ENCODE data around the gene EIF4A2. TPM values are rescaled to one million over a fixed set of nuclear protein-coding genes. Genes with fewer than 3 reads are reported as not detected.

The EIF4A2 gene
- total RNA-seq, 1 donor from 2014 or later: 322 TPM

GRCh38 chr3:186784820-186785494 is 1.6 kb downstream of the EIF4A2 start:
- no peaks in the 10 kb centered on the region for H3K9me3 Mint-ChIP-seq (ENCODE audit: low read depth)
- no peak for DNase-seq (ENCODE audit: low spot score)
- no peak for TF ChIP-seq CTCF (IDR thresholded peaks at IDR 0.05)
- H3K4me3 Mint-ChIP-seq (ENCODE audit: unreplicated experiment): peak overlapping the region; percentile 98
- peaks cover 64% of the 10 kb centered on the region for H3K4me1 Mint-ChIP-seq (ENCODE audit: low read depth)
- H3K27me3 Mint-ChIP-seq (ENCODE audit: low read depth): no peaks in the 10 kb centered on the region
- peak overlapping the region; percentile 97 for H3K27ac Mint-ChIP-seq (ENCODE audit: unreplicated experiment)
- peaks cover 56% of the 10 kb centered on the region for H3K36me3 Mint-ChIP-seq (ENCODE audit: low read depth)

- TF ChIP-seq CTCF (IDR thresholded peaks at IDR 0.05): no peak
- DNase-seq (ENCODE audit: low spot score): no peak
- Mint-ChIP-seq H3K27me3 (ENCODE audit: low read depth) (no peaks in the 10 kb centered on the region), H3K4me1 (ENCODE audit: low read depth) (peaks cover 64% of the 10 kb centered on the region), H3K9me3 (ENCODE audit: low read depth) (no peaks in the 10 kb centered on the region), H3K4me3 (ENCODE audit: unreplicated experiment) (peak overlapping the region; percentile 98), H3K27ac (ENCODE audit: unreplicated experiment) (peak overlapping the region; percentile 97), H3K36me3 (ENCODE audit: low read depth) (peaks cover 56% of the 10 kb centered on the region)
These were observed 2.2 kb downstream of the EIF4A2 start for GRCh38 chr3:186785495-186786018.

GRCh38 chr3:186786922-186787321 is 3.5 kb downstream of the EIF4A2 start:
- peak overlapping the region; percentile 70 for H3K27ac Mint-ChIP-seq (ENCODE audit: unreplicated experiment)
- H3K4me1 Mint-ChIP-seq (ENCODE audit: low read depth): peaks cover 63% of the 10 kb centered on the region
- no peaks in the 10 kb centered on the region for H3K9me3 Mint-ChIP-seq (ENCODE audit: low read depth)
- no peak for TF ChIP-seq CTCF (IDR thresholded peaks at IDR 0.05)
- no peak for DNase-seq (ENCODE audit: low spot score)
- peaks cover 56% of the 10 kb centered on the region for H3K36me3 Mint-ChIP-seq (ENCODE audit: low read depth)
- no peaks in the 10 kb centered on the region for H3K27me3 Mint-ChIP-seq (ENCODE audit: low read depth)
- H3K4me3 Mint-ChIP-seq (ENCODE audit: unreplicated experiment): peak overlapping the region; percentile 98

GRCh38 chr3:186787642-186788481 is 4.5 kb downstream of the EIF4A2 start:
- Mint-ChIP-seq H3K4me1 (ENCODE audit: low read depth) (peaks cover 56% of the 10 kb centered on the region), H3K27me3 (ENCODE audit: low read depth) (no peaks in the 10 kb centered on the region), H3K36me3 (ENCODE audit: low read depth) (peaks cover 56% of the 10 kb centered on the region), H3K27ac (ENCODE audit: unreplicated experiment) (peak overlapping the region; percentile 70), H3K9me3 (ENCODE audit: low read depth) (no peaks in the 10 kb centered on the region), H3K4me3 (ENCODE audit: unreplicated experiment) (peak overlapping the region; percentile 98)
- DNase-seq (ENCODE audit: low spot score): no peak
- TF ChIP-seq CTCF (IDR thresholded peaks at IDR 0.05): no peak

All from chondrocyte (in vitro differentiated cells).